Omental fat pad (tissue), 4 donors: ENCODE measurements around the gene ITSN1. TPM values are rescaled to one million over a fixed set of nuclear protein-coding genes. Genes with fewer than 3 reads are reported as not detected.
"Not testable (repeated sequence)": the region's sequence is repeated elsewhere in the genome, so short reads cannot be mapped to it uniquely, and the experiment has no call there.

Experiments
- ATAC-seq: fragments of 150-250 bp; one replicate; pipeline ENCODE4 v1.9.1; 2016; ENCODE audit warnings: mild to moderate bottlenecking, moderate library complexity; ENCODE audit not compliant: low FRiP score
- DNase-seq: peaks from one replicate; pipeline ENCODE4 v3.0.0-alpha.2; 2019; ENCODE audit warnings: low spot score
- total RNA-seq, 4 donors: library from RNA; depleted of rRNA; stranded (reverse); fragments of >200 nt; gene quantifications; one replicate each; pipeline ENCODE4 v1.1.0, GENCODE V29; 2016
- TF ChIP-seq, protein P1 (sequence below), 3 donors: fragments of 450-650 bp; IDR thresholded peaks; one replicate each; pipeline ENCODE4 v1.5.1; 2016 to 2017; ENCODE audit warnings: antibody characterized with exemption in 3 of 3, mild to moderate bottlenecking in 3 of 3, moderate library complexity in 2 of 3

ITSN1 gene
- total RNA-seq, 4 donors from 2014 or later = 71.4 to 248 (median 151) TPM

DNA sequence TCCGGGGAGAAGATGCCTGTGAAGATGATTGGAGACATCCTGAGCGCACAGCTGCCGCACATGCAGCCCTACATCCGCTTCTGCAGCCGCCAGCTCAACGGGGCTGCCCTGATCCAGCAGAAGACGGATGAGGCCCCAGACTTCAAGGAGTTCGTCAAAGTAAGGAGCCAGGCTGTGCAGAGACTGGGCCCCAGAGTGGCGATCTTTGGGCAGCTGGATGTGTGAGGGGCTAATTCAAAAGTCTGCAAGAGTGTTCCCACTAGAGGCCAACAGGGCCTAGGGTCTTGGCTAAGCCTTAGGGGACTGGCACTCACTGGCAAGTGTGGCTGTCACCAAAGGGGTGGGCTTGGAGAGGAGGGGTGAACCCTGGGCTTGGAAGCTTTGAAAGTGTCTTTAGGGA, 222.9 kb downstream of the ITSN1 start:
- ATAC-seq = no peak
- TF ChIP-seq, protein P1, sequence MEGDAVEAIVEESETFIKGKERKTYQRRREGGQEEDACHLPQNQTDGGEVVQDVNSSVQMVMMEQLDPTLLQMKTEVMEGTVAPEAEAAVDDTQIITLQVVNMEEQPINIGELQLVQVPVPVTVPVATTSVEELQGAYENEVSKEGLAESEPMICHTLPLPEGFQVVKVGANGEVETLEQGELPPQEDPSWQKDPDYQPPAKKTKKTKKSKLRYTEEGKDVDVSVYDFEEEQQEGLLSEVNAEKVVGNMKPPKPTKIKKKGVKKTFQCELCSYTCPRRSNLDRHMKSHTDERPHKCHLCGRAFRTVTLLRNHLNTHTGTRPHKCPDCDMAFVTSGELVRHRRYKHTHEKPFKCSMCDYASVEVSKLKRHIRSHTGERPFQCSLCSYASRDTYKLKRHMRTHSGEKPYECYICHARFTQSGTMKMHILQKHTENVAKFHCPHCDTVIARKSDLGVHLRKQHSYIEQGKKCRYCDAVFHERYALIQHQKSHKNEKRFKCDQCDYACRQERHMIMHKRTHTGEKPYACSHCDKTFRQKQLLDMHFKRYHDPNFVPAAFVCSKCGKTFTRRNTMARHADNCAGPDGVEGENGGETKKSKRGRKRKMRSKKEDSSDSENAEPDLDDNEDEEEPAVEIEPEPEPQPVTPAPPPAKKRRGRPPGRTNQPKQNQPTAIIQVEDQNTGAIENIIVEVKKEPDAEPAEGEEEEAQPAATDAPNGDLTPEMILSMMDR (IDR thresholded peaks at IDR 0.05) = no peak
- no peak for DNase-seq

DNA sequence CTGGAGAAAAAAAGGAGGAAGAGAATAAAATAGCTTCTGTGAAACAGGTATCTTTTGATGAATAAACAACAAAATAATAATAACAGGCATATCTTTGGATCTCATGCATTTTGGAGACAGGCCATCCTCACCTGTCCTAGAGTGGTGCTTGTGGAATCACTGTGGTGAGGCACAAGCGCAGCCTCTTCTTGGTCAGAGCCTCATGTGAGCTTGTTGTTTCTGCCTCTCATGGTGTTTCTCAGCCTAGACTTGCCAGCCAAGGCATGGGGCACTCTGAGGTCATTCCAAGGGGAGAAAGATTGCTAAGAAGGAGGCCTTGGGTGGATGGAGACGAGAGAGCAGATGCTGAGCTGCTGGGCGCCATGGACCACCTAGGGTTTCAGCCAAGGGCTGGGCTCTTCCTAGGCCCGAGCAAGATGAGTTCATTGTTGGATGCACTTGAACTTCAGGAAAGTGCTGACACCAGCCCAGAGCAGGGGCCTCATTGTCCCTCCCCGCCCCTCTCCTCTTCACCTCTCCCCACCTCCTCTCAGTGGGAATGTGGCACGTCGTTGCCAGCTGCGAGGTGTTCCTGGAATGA, 223.8 kb downstream of the ITSN1 start:
- ATAC-seq = no peak
- no peak for DNase-seq
- TF ChIP-seq, protein P1 (IDR thresholded peaks at IDR 0.05) = no peak

DNA sequence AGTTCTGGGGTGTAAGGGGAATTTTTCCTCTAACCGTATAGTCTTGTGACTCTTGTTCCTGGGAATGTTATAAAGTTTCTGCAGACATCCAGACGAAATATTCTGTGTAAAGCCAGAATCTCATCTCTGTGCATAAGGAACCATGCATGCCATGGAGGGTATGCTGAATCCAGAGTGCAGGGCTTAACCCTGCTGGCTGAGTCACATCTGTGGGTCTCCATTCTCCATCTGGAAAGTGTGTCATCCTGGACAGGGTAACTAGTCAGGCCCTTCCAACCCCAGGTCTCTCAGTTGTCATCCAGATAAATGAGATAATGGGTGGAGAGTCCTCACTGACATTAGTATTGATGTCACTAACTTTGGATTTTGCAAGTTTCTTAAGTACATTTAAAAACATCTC, 224.5 kb downstream of the ITSN1 start:
- TF ChIP-seq, protein P1 (IDR thresholded peaks at IDR 0.05) = no peak
- ATAC-seq (no peak), DNase-seq (no peak)

DNA sequence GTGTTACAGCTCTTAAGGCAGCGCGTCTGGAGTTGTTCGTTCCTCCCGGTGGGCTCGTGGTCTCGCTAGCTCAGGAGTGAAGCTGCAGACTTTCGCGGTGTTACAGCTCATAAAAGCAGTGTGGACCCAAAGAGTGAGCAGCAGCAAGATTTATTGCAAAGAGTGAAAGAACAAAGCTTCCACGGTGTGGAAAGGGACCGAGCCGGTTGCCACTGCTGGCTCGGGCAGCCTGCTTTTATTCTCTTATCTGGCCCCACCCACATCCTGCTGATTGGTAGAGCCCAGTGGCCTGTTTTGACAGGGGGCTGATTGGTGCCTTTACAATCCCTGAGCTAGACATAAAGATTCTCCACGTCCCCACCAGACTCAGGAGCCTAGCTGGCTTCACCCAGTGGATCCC, 225.6 kb downstream of the ITSN1 start:
- ATAC-seq = not testable (repeated sequence)

DNA sequence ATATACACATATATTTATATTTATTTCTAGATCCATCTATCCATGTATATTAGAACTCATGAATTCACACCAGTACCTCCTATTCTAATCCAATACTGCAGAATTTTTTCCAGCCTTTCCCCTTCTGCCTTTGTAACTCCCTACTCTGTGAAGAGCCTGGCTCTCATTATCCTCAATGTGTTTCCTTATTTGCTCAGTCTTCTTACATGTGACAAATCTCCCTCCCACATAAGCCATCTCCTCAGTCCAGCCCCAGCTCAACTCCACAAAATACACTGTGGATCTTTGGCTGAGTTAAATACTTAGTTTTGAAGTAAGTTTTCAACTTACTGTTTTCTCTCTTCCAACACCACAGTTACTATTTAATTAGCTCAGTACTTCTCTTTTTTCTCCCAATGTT, 227.6 kb downstream of the ITSN1 start:
- TF ChIP-seq, protein P1 (IDR thresholded peaks at IDR 0.05) = no peak
- no peak for ATAC-seq

More for the DNA sequence above, 225.6 kb downstream of the ITSN1 start:
- not testable (repeated sequence) for DNase-seq

DNA sequence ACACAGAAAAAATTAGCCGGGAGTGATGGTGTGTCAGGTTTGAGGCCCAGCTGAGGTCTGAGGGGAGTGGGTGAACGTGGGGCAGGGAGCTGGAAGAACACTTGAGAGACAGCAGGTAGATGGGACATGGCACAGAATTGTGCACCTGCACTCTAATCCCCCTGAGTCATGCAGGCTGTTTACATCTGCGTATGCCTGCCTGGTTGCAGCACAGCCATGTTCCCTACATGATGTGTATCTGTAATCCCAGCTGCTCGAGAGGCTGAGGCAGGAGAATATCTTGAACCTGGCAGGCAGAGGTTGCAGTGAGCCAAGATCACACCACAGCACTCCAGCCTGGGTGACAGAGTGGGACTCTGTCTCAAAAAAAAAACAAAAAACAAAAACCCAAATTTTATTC, 228.5 kb downstream of the ITSN1 start:
- no peak for ATAC-seq
- no peak for DNase-seq
- TF ChIP-seq, protein P1 (IDR thresholded peaks at IDR 0.05) = no peak

More for the DNA sequence above, 227.6 kb downstream of the ITSN1 start:
- no peak for DNase-seq

DNA sequence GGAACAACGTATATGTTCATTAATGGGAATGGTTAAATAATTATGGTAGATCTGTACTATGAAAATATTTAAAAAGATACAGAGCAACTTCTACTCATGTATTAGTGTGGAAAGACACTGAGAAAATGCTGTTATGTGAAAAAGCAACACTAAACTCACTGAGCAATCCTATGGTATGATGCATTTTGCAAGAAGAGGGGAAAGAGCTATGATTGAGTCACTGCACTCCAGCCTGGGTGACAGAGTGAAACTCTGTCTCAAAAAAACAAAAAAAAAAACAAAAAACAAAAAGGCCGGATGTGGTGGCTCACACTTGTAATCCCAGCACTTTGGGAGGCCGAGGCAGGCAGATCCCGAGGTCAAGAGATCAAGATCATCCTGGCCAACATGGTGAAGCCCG, 228.9 kb downstream of the ITSN1 start:
- TF ChIP-seq, protein P1 (IDR thresholded peaks at IDR 0.05) = no peak
- ATAC-seq (no peak), DNase-seq (no peak)
